DND-41 (cell line): ENCODE results near the gene BFSP1.

Experiments used
- EZH2 ChIP-seq: IDR thresholded peaks from 3 replicates; pipeline ENCODE4 v1.6.1; 2012; ENCODE audit warnings: borderline replicate concordance, low read depth, mild to moderate bottlenecking, moderate library complexity, low read length, inconsistent platforms; ENCODE audit not compliant: severe bottlenecking
- TF ChIP-seq, protein P1 (sequence below): IDR thresholded peaks from 2 replicates; pipeline ENCODE4 v1.5.1; 2012; ENCODE audit warnings: borderline replicate concordance, low read length, moderate library complexity, mild to moderate bottlenecking; ENCODE audit not compliant: poor library complexity, severe bottlenecking; ENCODE audit errors: extremely low read depth

DNA sequence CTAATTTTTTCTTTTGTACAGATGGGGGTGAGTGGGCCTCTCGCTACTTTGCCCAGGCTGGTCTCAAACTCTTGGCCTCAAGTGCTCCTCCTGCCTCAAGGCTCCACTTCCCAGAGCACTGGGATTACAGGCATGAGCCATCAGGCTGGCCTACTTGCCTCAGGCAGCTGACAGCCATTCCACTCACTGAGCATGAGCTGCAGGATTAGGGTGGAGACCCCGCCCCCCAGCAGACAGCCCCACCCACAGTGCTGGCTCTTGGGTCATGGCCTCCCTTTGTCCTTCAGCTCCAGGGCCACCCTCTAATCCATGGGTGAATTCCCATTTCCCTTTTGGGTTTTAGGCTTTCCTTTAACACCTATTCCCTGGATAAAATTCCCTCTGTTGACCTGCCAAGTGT lies 82.1 kb downstream of the BFSP1 start:
- TF ChIP-seq, protein P1, sequence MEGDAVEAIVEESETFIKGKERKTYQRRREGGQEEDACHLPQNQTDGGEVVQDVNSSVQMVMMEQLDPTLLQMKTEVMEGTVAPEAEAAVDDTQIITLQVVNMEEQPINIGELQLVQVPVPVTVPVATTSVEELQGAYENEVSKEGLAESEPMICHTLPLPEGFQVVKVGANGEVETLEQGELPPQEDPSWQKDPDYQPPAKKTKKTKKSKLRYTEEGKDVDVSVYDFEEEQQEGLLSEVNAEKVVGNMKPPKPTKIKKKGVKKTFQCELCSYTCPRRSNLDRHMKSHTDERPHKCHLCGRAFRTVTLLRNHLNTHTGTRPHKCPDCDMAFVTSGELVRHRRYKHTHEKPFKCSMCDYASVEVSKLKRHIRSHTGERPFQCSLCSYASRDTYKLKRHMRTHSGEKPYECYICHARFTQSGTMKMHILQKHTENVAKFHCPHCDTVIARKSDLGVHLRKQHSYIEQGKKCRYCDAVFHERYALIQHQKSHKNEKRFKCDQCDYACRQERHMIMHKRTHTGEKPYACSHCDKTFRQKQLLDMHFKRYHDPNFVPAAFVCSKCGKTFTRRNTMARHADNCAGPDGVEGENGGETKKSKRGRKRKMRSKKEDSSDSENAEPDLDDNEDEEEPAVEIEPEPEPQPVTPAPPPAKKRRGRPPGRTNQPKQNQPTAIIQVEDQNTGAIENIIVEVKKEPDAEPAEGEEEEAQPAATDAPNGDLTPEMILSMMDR: no peak
- TF ChIP-seq EZH2: no peak
